ENCODE measurements around the gene ANKRD10. TPM values are rescaled to one million over a fixed set of nuclear protein-coding genes. Genes with fewer than 3 reads are reported as not detected.
A peak's percentile ranks its signal among the peaks of the same experiment; 100 is the strongest.

Gene ANKRD10
- total RNA-seq, 1 donor from 2014 or later, result 157 TPM

- H3K27ac Mint-ChIP-seq (ENCODE audit: unreplicated experiment), result no peak overlapping the region
- H3K4me1 Mint-ChIP-seq (ENCODE audit: low read depth, unreplicated experiment), result peaks cover 13% of the 10 kb centered on the region
- H3K36me3 Mint-ChIP-seq (ENCODE audit: low read depth, unreplicated experiment), result peaks cover 3% of the 10 kb centered on the region
- no peak for FAIRE-seq
- no peak overlapping the region for H3K4me2 ChIP-seq (ENCODE audit: low read length)
- H3K27me3 Mint-ChIP-seq (ENCODE audit: low read depth, unreplicated experiment), result no peaks in the 10 kb centered on the region
- no peak overlapping the region for H2AFZ ChIP-seq (ENCODE audit: low read depth, low read length)
- no peak overlapping the region for H3K4me3 ChIP-seq (ENCODE audit: insufficient read depth, low read depth, low read length)
- peaks cover 18% of the 10 kb centered on the region for H3K79me2 ChIP-seq (ENCODE audit: insufficient read depth, low read length)
- no peaks in the 10 kb centered on the region for H3K9me3 ChIP-seq (ENCODE audit: insufficient read depth, low read depth, low read length)
- H4K20me1 ChIP-seq (ENCODE audit: insufficient read depth, low read length), result peaks cover 17% of the 10 kb centered on the region
- TF ChIP-seq CTCF (IDR thresholded peaks at IDR 0.05; ENCODE audit: insufficient read depth, low read depth, low read length) (no peak), EZH2 (IDR thresholded peaks at IDR 0.05; ENCODE audit: insufficient read depth, low read length) (no peak)
- H3K36me3 ChIP-seq (ENCODE audit: insufficient read depth, low read length), result peaks cover 24% of the 10 kb centered on the region
- H3K4me1 ChIP-seq (ENCODE audit: insufficient read depth, low read length), result no peaks in the 10 kb centered on the region
- H3K27ac ChIP-seq (ENCODE audit: low read depth, low read length), result no peak overlapping the region
- H3K27me3 ChIP-seq (ENCODE audit: insufficient read depth, low read length), result no peaks in the 10 kb centered on the region
- no peaks in the 10 kb centered on the region for H3K9me3 Mint-ChIP-seq (ENCODE audit: unreplicated experiment)
- H3K4me3 Mint-ChIP-seq (ENCODE audit: unreplicated experiment), result no peak overlapping the region
- no peak for DNase-seq (ENCODE audit: low read depth)
- no peak overlapping the region for H3K9ac ChIP-seq (ENCODE audit: low read length)
Measured at GRCh38 chr13:110893571-110893970, 21.3 kb downstream of the ANKRD10 start.

GRCh38 chr13:110890279-110891165 lies 24.3 kb downstream of the ANKRD10 start:
- H3K27me3 Mint-ChIP-seq (ENCODE audit: low read depth, unreplicated experiment), result no peaks in the 10 kb centered on the region
- no peak overlapping the region for H3K27ac ChIP-seq (ENCODE audit: low read depth, low read length)
- no peak overlapping the region for H3K9ac ChIP-seq (ENCODE audit: low read length)
- no peak overlapping the region for H3K4me3 ChIP-seq (ENCODE audit: insufficient read depth, low read depth, low read length)
- TF ChIP-seq CTCF (IDR thresholded peaks at IDR 0.05; ENCODE audit: insufficient read depth, low read depth, low read length) (no peak), EZH2 (IDR thresholded peaks at IDR 0.05; ENCODE audit: insufficient read depth, low read length) (no peak)
- H3K36me3 Mint-ChIP-seq (ENCODE audit: low read depth, unreplicated experiment), result peaks cover 3% of the 10 kb centered on the region
- no peak overlapping the region for H3K4me3 Mint-ChIP-seq (ENCODE audit: unreplicated experiment)
- no peak overlapping the region for H3K27ac Mint-ChIP-seq (ENCODE audit: unreplicated experiment)
- H3K36me3 ChIP-seq (ENCODE audit: insufficient read depth, low read length), result peaks cover 24% of the 10 kb centered on the region
- H3K27me3 ChIP-seq (ENCODE audit: insufficient read depth, low read length), result no peaks in the 10 kb centered on the region
- FAIRE-seq (no peak), DNase-seq (ENCODE audit: low read depth) (no peak)
- no peaks in the 10 kb centered on the region for H3K79me2 ChIP-seq (ENCODE audit: insufficient read depth, low read length)
- no peaks in the 10 kb centered on the region for H3K9me3 Mint-ChIP-seq (ENCODE audit: unreplicated experiment)
- no peaks in the 10 kb centered on the region for H3K4me1 ChIP-seq (ENCODE audit: insufficient read depth, low read length)
- H2AFZ ChIP-seq (ENCODE audit: low read depth, low read length), result no peak overlapping the region
- H3K4me1 Mint-ChIP-seq (ENCODE audit: low read depth, unreplicated experiment), result peaks cover 17% of the 10 kb centered on the region
- H3K9me3 ChIP-seq (ENCODE audit: insufficient read depth, low read depth, low read length), result no peaks in the 10 kb centered on the region
- H3K4me2 ChIP-seq (ENCODE audit: low read length), result no peak overlapping the region
- H4K20me1 ChIP-seq (ENCODE audit: insufficient read depth, low read length), result peaks cover 12% of the 10 kb centered on the region

GRCh38 chr13:110888390-110888789 lies 26.5 kb downstream of the ANKRD10 start:
- Histone ChIP-seq H3K36me3 (ENCODE audit: insufficient read depth, low read length) (peaks cover 12% of the 10 kb centered on the region), H3K9me3 (ENCODE audit: insufficient read depth, low read depth, low read length) (no peaks in the 10 kb centered on the region), H3K4me3 (ENCODE audit: insufficient read depth, low read depth, low read length) (no peak overlapping the region), H3K9ac (ENCODE audit: low read length) (no peak overlapping the region), H3K4me1 (ENCODE audit: insufficient read depth, low read length) (no peaks in the 10 kb centered on the region), H3K79me2 (ENCODE audit: insufficient read depth, low read length) (no peaks in the 10 kb centered on the region), H3K4me2 (ENCODE audit: low read length) (no peak overlapping the region), H3K27me3 (ENCODE audit: insufficient read depth, low read length) (no peaks in the 10 kb centered on the region), H3K27ac (ENCODE audit: low read depth, low read length) (no peak overlapping the region), H2AFZ (ENCODE audit: low read depth, low read length) (no peak overlapping the region), H4K20me1 (ENCODE audit: insufficient read depth, low read length) (peaks cover under 1% of the 10 kb centered on the region)
- Mint-ChIP-seq H3K27me3 (ENCODE audit: low read depth, unreplicated experiment) (no peaks in the 10 kb centered on the region), H3K4me1 (ENCODE audit: low read depth, unreplicated experiment) (peaks cover 34% of the 10 kb centered on the region), H3K36me3 (ENCODE audit: low read depth, unreplicated experiment) (peaks cover 2% of the 10 kb centered on the region), H3K9me3 (ENCODE audit: unreplicated experiment) (no peaks in the 10 kb centered on the region), H3K27ac (ENCODE audit: unreplicated experiment) (peak overlapping the region; percentile 72), H3K4me3 (ENCODE audit: unreplicated experiment) (no peak overlapping the region)
- DNase-seq (ENCODE audit: low read depth), result no peak
- no peak for FAIRE-seq
- TF ChIP-seq EZH2 (IDR thresholded peaks at IDR 0.05; ENCODE audit: insufficient read depth, low read length) (no peak), CTCF (IDR thresholded peaks at IDR 0.05; ENCODE audit: insufficient read depth, low read depth, low read length) (no peak)
